Measurements from ENCODE around the gene MS4A18.

MS4A18 gene

GRCh38 chr11:60739114-60739513, 14.6 kb downstream of the MS4A18 start:
- H3K27ac ChIP-seq: no peak overlapping the region
- TF ChIP-seq ZFX (IDR thresholded peaks at IDR 0.05; ENCODE audit: borderline replicate concordance) (no peak), CTCF (IDR thresholded peaks at IDR 0.05) (no peak)

GRCh38 chr11:60740573-60740972, 16.1 kb downstream of the MS4A18 start:
- H3K27ac ChIP-seq: no peak overlapping the region
- TF ChIP-seq CTCF (IDR thresholded peaks at IDR 0.05): no peak
- no peak for TF ChIP-seq ZFX (IDR thresholded peaks at IDR 0.05; ENCODE audit: borderline replicate concordance)

DNA sequence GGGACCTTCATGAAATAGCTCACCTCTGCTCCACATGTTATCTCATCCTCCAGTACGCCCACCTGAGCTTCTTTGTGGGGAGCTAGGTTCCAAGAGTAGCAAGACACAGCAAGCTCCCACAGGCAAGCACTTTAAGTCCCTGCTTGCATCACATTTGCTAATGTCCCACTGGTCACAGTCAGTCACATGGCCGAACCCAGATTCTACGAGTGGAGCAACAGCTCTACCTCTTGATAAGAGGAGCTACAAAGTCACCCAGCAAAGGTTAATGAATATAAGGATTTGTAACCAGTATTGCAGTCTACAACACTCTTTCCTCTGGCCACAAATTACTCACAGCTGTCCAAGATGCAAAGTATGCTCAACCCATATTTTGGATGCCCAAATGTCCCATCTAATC, 16.9 kb downstream of the MS4A18 start:
- TF ChIP-seq ZFX (IDR thresholded peaks at IDR 0.05; ENCODE audit: borderline replicate concordance) (no peak), CTCF (IDR thresholded peaks at IDR 0.05) (no peak)
- no peak overlapping the region for H3K27ac ChIP-seq

DNA sequence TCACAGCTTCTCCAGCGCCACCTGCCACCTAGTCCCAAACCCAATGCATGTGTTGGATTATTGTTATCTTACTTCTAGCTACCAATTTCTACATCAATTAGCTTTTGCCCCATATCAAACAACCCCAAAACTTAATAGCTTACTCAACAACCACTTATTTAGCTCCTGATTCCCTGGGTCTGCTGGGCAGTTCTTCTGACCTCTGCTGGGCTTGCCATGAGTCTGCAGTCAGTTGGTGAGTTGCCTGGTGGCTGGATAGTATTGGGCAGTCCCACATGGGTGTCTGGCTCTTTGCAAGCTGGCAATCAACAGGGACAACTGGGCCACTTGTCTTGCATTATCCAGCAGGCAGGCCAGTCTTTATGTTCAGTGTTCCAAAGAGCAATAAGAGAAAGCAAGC, 18.5 kb downstream of the MS4A18 start:
- TF ChIP-seq ZFX (IDR thresholded peaks at IDR 0.05; ENCODE audit: borderline replicate concordance) (no peak), CTCF (IDR thresholded peaks at IDR 0.05) (no peak)
- no peak overlapping the region for H3K27ac ChIP-seq

GRCh38 chr11:60744114-60744513, 19.6 kb downstream of the MS4A18 start:
- H3K27ac ChIP-seq: no peak overlapping the region
- TF ChIP-seq CTCF (IDR thresholded peaks at IDR 0.05) (no peak), ZFX (IDR thresholded peaks at IDR 0.05; ENCODE audit: borderline replicate concordance) (no peak)

- H3K27ac ChIP-seq: no peak overlapping the region
- no peak for TF ChIP-seq ZFX (IDR thresholded peaks at IDR 0.05; ENCODE audit: borderline replicate concordance)
- TF ChIP-seq CTCF (IDR thresholded peaks at IDR 0.05): no peak
Observed at GRCh38 chr11:60747359-60747873, 22.9 kb downstream of the MS4A18 start.

DNA sequence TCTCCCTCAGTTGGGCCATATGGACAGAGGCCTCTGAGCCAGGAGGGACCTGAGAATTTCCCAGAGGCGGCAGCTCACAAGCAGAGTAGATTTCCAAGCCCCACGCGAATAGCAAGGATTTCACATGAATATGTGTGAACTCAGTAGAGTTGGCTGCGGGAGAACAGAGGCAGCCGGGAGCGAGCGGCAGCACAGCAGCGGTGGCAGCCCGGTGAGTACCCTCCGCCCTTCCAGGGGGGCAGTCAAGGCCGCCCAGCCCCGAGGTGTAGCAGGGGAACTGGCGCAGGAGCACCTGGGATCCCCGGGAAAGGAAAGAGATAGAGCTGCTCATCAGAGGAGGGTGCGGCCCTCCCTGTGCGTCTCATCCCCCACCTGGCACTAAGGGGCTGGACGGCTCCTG, 23.7 kb downstream of the MS4A18 start:
- no peak overlapping the region for H3K27ac ChIP-seq
- TF ChIP-seq CTCF (IDR thresholded peaks at IDR 0.05): no peak
- no peak for TF ChIP-seq ZFX (IDR thresholded peaks at IDR 0.05; ENCODE audit: borderline replicate concordance)
